HG02870 (cell line): ENCODE measurements around the gene CAMK1D.
"Not testable (repeated sequence)": the region's sequence is repeated elsewhere in the genome, so short reads cannot be mapped to it uniquely, and the experiment has no call there.

Experiments used
- ATAC-seq: cut with Tn5 transposase; IDR thresholded peaks from one replicate; pipeline ENCODE4 v1.9.1; 2021; ENCODE audit warnings: mild to moderate bottlenecking, moderate library complexity; ENCODE audit not compliant: unreplicated experiment

Gene CAMK1D

GRCh38 chr10:12340371-12340770, 9.0 kb upstream of the CAMK1D start:
- no peak for ATAC-seq

- no peak for ATAC-seq
Measured at GRCh38 chr10:12340937-12341336, 8.4 kb upstream of the CAMK1D start.

- ATAC-seq: no peak
Measured at GRCh38 chr10:12341526-12341925, 7.8 kb upstream of the CAMK1D start.

GRCh38 chr10:12344375-12345110, 4.8 kb upstream of the CAMK1D start:
- ATAC-seq: no peak

- no peak for ATAC-seq
Measured at GRCh38 chr10:12346707-12347106, 2.6 kb upstream of the CAMK1D start.

- no peak for ATAC-seq
Measured at GRCh38 chr10:12348294-12348869, 965 bp upstream of the CAMK1D start.

GRCh38 chr10:12349629-12350166, 351 bp downstream of the CAMK1D start:
- ATAC-seq: peak; percentile 35

GRCh38 chr10:12350167-12350872, 973 bp downstream of the CAMK1D start:
- peak; percentile 36 for ATAC-seq

- ATAC-seq: no peak
Measured at GRCh38 chr10:12350925-12351324, 1.6 kb downstream of the CAMK1D start.

- ATAC-seq: no peak
Measured at GRCh38 chr10:12351447-12351846, 2.1 kb downstream of the CAMK1D start.

- no peak for ATAC-seq
Measured at GRCh38 chr10:12351889-12352288, 2.5 kb downstream of the CAMK1D start.

- ATAC-seq: no peak
Measured at GRCh38 chr10:12353399-12354242, 4.3 kb downstream of the CAMK1D start.

- ATAC-seq: not testable (repeated sequence)
Measured at GRCh38 chr10:12354696-12355095, 5.3 kb downstream of the CAMK1D start.

- ATAC-seq: no peak
Measured at GRCh38 chr10:12355384-12355783, 6.0 kb downstream of the CAMK1D start.

- no peak for ATAC-seq
Measured at GRCh38 chr10:12357525-12358151, 8.3 kb downstream of the CAMK1D start.

- ATAC-seq: no peak
Measured at GRCh38 chr10:12358863-12359564, 9.7 kb downstream of the CAMK1D start.

- no peak for ATAC-seq
Measured at GRCh38 chr10:12360461-12360860, 11.1 kb downstream of the CAMK1D start.

- ATAC-seq: not testable (repeated sequence)
Measured at GRCh38 chr10:12361115-12361514, 11.8 kb downstream of the CAMK1D start.

GRCh38 chr10:12364559-12364958, 15.2 kb downstream of the CAMK1D start:
- ATAC-seq: no peak

- ATAC-seq: no peak
Measured at GRCh38 chr10:12367272-12367671, 17.9 kb downstream of the CAMK1D start.
